ENCODE data around the gene TPST2. TPM values are rescaled to one million over a fixed set of nuclear protein-coding genes. Genes with fewer than 3 reads are reported as not detected.
A peak's percentile ranks its signal among the peaks of the same experiment; 100 is the strongest.

The TPST2 gene
- total RNA-seq, 1 donor from 2014 or later, result 10.7 TPM

- Mint-ChIP-seq H3K9me3 (no peaks in the 10 kb centered on the region), H3K36me3 (ENCODE audit: low read depth) (no peaks in the 10 kb centered on the region), H3K4me3 (no peak overlapping the region), H3K27ac (ENCODE audit: unreplicated experiment) (peak overlapping the region; percentile 39), H3K27me3 (ENCODE audit: low read depth) (peaks cover 4% of the 10 kb centered on the region), H3K4me1 (peaks cover 39% of the 10 kb centered on the region)
- no peak for DNase-seq (ENCODE audit: low read depth, low spot score)
- no peak for TF ChIP-seq CTCF (conservative IDR thresholded peaks at IDR 0.05)
These were observed 18.9 kb downstream of the TPST2 start for GRCh38 chr22:26570864-26571525.

GRCh38 chr22:26570115-26570514 lies 19.8 kb downstream of the TPST2 start:
- Mint-ChIP-seq H3K9me3 (no peaks in the 10 kb centered on the region), H3K36me3 (ENCODE audit: low read depth) (no peaks in the 10 kb centered on the region), H3K4me3 (no peak overlapping the region), H3K27ac (ENCODE audit: unreplicated experiment) (peak overlapping the region; percentile 58), H3K4me1 (peaks cover 39% of the 10 kb centered on the region), H3K27me3 (ENCODE audit: low read depth) (peaks cover 3% of the 10 kb centered on the region)
- no peak for DNase-seq (ENCODE audit: low read depth, low spot score)
- no peak for TF ChIP-seq CTCF (conservative IDR thresholded peaks at IDR 0.05)

- Mint-ChIP-seq H3K27me3 (ENCODE audit: low read depth) (peaks cover 3% of the 10 kb centered on the region), H3K9me3 (no peaks in the 10 kb centered on the region), H3K27ac (ENCODE audit: unreplicated experiment) (peak overlapping the region; percentile 73), H3K4me3 (peak overlapping the region; percentile 70), H3K4me1 (peaks cover 39% of the 10 kb centered on the region), H3K36me3 (ENCODE audit: low read depth) (no peaks in the 10 kb centered on the region)
- TF ChIP-seq CTCF (conservative IDR thresholded peaks at IDR 0.05), result no peak
- DNase-seq (ENCODE audit: low read depth, low spot score), result peak; percentile 15
These were observed 21.7 kb downstream of the TPST2 start for GRCh38 chr22:26568207-26568706.

GRCh38 chr22:26567610-26568009 lies 22.3 kb downstream of the TPST2 start:
- Mint-ChIP-seq H3K27me3 (ENCODE audit: low read depth) (peaks cover 3% of the 10 kb centered on the region), H3K27ac (ENCODE audit: unreplicated experiment) (no peak overlapping the region), H3K4me1 (peaks cover 39% of the 10 kb centered on the region), H3K4me3 (no peak overlapping the region), H3K9me3 (no peaks in the 10 kb centered on the region), H3K36me3 (ENCODE audit: low read depth) (no peaks in the 10 kb centered on the region)
- no peak for TF ChIP-seq CTCF (conservative IDR thresholded peaks at IDR 0.05)
- no peak for DNase-seq (ENCODE audit: low read depth, low spot score)

- H3K4me1 Mint-ChIP-seq, result peaks cover 39% of the 10 kb centered on the region
- H3K27ac Mint-ChIP-seq (ENCODE audit: unreplicated experiment), result no peak overlapping the region
These were observed 22.9 kb downstream of the TPST2 start for GRCh38 chr22:26566994-26567393.

More at GRCh38 chr22:26566994-26567393, 22.9 kb downstream of the TPST2 start:
- no peak for DNase-seq (ENCODE audit: low read depth, low spot score)
- TF ChIP-seq CTCF (conservative IDR thresholded peaks at IDR 0.05), result no peak
- Mint-ChIP-seq H3K36me3 (ENCODE audit: low read depth) (no peaks in the 10 kb centered on the region), H3K4me3 (no peak overlapping the region), H3K9me3 (no peaks in the 10 kb centered on the region), H3K27me3 (ENCODE audit: low read depth) (peaks cover 3% of the 10 kb centered on the region)
